Fibroblast of skin of back (primary cell): Measurements from ENCODE around the gene CACNA2D4.

Experiments used
- DNase-seq: peaks from one replicate; pipeline ENCODE4 v3.0.0-alpha.2; 2013

Gene CACNA2D4

DNA sequence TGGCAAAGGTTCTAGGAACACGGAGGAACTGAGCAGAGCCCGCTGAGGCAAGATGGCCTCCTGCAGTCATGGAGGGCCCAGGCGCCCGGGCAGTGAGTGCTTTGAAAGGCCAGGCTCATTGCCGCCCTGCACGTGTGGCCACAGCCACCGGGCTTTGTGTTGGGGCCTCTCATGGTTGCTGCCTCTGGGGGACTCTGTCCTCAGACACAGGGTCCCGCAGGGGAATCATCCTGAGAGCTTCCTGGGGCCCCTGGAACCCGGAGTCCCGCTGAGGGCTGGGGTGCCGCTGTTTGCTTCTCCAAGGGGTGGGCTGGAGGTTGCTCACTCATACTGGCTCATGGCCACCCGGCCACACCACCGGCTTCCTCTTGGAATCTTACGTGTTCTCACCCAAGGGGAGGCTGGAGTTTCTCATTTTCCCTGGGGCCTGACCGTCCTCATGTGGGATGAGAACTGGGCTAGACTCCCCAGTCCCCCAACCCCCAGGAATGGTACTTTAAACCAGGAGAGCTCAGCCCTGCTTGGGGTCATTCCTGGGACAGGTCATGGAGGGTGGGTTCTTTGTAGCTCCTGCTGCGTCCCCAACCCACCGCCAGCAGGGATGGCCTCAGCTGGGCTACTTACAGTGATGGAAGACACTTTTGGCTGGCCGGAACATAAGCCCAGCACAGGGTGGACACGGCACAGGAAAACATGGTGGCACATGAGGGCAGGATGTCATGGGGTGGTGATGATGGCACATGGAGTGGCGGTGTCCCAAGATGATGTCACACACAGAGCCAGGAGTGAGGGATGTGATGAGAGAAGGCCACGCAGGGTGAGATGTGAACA, 119.2 kb downstream of the CACNA2D4 start:
- no peak for DNase-seq

DNA sequence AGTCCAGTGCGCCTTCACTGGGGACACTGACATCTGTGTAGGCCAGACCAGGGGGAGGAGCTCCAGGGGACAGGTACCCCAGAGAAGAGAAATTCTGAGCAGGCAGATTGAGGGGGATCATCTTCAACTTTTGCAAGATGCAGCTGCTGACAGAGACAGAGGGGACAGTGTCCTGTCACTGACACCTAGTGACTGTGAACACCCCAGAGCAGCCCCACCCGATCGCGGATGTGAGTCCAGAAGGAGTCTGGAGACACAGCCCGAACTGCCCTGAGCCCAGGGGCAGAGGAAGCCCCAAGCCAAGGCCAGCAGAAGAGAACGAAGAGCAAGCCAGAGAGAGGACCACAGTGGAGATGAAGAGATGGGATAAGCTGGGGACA, 119.8 kb downstream of the CACNA2D4 start:
- DNase-seq: no peak

DNA sequence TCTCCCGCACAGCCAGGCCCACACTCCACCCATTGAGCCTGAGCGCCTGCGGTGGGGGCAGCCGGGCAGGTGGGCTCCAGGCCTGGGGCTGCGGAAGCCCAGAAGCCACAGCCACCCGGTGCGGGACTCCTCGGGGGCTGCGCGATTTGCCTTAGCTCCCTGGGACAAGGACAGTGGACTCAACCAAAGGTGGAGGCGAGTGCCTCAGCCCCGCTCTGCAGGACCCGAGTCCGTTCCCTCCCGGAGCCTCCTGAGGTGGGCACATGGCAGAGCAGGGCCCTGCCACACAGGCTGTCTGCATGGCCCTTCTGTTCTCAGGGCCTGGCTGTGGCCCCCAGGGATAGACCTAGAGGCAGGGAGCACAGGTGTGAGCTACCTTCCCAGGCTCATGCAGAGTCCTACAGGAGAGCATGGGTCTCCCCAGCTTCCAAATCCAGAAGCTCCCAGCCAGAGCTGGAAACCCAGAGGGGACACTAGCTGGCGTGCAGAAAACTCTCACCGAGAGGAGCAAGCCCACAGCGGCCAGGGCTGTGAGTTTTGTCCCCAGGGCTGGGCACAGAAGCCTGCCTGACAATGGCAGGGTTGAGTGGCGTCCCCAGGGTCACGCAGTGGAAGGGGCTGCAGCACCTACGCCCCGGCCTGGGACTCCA, 120.3 kb downstream of the CACNA2D4 start:
- no peak for DNase-seq

DNA sequence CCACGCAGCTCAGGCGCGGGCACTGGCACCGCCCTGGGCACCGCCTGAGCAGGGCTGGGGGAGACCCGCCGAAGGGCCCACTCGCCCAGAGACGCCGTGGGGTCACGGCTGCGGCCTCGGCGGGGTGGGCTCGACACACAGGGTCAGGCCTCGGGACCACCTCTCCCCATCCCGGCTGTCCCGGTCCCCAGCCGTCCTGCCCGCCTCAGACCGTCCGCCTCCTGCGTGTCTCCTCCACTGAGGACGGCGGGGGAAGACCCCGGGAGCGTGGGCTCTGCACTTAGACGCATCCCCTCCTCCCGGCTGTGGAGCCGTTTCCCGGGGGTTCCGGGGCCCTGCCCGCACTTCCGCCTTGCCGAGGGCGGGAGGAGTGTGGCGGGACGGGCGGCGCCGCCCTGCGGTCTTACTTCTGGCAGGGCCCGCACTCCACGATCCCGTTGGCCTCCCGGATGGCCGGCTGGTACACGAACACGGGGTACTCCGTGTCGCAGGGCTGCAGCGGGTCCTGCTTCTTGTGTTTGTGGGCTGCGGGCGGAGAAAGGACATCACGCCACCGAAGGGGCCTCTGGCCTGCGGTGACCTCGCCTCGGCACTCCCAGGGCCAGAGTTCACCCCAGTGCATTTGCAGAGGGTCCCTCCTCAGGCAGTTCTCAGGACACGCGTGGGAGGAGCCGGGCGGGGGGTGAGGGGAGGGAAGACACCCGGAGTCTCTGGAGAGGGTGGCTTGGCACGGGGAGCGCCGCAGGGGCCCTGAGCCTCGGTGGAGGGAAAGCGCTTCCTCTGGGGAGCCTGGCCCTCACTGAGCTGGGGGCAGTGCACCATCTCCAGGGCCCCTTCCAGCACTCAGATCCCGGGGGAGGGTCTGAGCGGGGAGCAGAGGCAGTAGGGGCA, 121.2 kb downstream of the CACNA2D4 start:
- DNase-seq: no peak

DNA sequence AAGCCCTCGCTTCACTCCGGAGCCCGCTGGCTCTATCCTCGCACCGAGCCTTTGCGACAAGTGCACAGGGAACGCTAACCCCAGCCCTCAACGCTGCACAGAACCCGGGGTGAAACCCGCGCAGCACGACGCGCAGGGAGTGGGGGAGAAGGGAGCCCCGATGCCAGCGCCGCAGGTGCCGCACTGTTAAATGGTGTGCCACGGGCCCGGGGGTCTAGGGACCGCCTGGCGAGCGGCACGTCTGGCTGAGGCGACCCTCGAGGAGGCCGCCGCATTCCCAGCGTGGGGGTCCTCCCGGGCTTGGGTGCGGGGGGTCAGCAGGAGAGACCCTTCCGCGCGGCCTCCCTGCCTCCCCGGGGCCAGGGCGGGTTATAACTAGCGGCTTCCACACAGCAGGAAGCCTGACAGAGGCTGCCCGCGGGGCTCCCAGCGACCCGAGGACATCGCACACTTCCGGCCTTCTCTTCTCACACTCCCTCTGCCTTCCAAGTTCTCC, 121.9 kb downstream of the CACNA2D4 start:
- DNase-seq: peak; percentile 34

DNA sequence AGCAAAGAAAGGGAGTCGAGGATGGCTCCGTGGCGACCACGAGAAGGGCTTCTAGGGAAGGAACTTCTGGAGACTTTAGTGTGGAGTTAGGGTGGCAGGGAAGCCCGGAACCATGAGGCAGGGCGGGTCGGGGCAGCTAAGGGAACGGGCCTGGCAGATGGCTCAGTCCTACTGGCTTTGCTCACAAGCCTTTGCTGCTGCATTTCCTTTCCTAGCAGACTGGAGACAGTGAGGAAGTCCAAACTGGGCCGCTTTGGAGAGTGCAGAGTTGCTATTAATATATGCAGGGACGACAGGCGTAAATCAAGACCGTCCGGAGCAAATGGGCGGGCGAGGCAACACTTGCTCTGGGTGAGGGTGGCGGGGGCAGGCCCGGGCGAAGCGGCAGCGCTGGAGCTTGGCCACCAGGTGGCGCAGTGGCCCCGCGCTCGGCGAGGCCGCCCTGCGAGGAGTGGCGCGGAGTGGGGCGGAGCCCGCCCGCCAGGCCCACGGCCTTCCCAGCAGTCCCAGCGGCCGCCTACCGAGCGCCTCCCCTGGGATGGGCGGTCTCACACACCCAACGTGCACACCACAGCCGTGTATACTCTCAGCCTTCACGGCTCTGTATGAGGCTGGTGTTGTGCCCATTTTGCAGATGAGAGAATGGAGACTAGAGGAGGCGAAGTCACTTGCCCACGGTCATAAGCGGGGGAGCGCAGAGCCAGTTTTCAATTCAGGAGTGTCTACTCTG, 122.5 kb downstream of the CACNA2D4 start:
- peak; percentile 89 for DNase-seq

DNA sequence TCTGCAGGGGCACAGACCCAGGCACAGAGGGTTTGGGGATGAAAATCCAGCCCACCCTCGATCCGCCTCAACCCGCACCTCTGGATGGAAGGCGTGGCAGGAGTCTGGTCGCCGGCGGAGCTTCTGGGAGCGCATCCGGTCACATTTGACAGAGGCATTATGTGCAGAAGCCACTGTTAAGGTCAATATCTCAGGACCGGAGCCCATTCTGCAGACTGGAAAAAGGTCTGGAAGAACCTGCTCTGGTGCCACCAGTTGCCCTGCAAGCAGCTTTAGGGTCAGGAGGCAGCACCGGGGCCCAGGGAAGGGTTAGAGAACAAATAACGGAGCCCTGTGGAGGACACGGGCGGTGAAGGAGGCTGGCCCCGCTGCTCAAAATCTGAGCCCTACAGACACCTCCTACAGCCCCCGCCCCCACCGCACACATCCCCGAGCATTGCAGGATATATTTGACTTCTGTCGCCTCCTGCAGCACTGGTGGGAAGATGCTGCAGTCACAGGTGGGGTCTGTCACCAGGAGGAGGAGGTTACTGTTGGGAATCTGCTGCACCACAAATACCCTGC, 123.1 kb downstream of the CACNA2D4 start:
- no peak for DNase-seq

DNA sequence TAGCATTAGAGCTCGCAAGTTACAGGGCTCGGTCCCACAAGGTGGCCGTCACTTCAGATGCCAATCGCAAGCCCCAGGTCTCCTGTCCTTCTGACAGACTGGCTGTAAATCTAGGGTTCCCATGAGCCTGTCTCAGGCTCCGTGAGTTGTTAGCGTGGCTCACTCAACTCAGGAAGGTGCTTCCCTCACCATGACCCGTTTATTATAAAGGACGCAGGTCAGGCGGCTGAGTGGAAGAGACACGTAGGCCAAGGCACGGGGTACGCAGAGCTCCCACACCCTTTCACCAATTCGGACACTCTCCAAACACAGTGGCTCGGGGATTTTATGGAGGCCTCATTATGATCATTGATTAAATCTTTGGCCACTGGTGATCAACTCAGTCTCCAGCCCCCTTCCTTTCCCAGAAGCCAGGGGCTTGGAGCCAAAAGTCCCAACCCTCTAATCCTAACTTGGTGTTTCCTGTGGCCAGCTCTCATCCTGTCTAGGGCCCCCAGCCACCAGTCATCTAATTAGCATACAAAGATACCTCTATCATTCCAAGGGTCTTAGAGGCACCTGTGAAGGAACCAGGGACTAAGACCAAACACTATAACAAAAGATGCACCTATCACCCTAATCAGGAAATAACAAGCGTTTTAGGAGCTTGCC, 123.9 kb downstream of the CACNA2D4 start:
- DNase-seq: no peak

DNA sequence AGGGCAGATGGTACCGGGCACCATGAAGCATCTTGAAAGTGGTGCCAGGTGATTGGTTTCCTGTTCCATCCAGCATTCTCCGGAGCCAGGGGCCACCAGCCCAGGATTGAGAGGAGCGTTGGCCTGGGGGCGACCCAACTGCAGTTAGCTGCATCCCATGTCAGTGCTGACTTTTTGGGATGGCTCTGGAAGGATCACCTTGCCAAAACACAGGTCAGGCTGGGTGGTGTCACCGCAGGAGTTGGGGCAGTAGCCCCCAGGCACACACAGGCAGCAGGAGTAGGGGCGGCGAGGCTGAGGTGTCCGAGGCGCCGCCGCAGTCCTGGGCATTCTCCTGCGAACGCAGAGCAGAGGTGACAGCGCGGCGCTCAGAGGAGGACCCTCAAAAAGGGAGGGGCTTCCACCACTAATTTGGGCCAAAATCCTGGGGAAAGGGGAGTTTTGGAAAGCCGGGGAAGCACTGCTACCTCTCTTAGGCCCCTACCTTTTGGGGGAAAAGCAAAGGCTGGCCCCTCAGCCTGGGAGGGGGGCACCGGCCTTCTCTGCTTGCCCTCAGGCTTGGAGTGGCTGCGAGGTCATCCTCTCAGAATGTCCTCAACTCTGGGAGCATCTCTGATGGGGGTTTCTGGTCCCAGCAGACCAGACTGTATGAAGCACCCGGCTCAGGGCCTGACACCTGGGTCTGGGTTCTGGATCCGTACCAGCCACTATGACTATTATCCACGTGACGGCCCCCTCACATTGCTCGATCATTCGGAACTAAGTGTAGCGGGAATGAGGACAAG, 124.8 kb downstream of the CACNA2D4 start:
- no peak for DNase-seq

DNA sequence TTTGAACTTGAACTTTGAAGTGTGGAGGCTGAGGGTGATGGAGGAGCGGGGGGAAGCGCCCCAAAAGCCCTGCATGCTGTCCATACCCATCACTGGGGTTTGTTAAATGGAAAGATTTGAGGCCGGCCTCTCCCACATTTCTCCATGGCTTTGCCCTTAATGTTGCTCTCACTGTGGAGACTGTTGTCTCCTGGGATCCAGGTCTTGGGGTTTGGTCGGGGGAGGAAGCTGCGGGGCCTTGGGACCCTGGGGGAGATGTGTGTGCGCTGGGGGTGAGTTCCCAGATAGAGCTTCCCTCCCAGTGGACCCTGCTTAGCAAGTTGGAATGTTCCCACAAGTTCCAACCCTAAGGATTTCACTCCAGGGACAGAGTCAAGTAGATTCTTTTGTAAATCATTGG, 126.0 kb downstream of the CACNA2D4 start:
- no peak for DNase-seq

DNA sequence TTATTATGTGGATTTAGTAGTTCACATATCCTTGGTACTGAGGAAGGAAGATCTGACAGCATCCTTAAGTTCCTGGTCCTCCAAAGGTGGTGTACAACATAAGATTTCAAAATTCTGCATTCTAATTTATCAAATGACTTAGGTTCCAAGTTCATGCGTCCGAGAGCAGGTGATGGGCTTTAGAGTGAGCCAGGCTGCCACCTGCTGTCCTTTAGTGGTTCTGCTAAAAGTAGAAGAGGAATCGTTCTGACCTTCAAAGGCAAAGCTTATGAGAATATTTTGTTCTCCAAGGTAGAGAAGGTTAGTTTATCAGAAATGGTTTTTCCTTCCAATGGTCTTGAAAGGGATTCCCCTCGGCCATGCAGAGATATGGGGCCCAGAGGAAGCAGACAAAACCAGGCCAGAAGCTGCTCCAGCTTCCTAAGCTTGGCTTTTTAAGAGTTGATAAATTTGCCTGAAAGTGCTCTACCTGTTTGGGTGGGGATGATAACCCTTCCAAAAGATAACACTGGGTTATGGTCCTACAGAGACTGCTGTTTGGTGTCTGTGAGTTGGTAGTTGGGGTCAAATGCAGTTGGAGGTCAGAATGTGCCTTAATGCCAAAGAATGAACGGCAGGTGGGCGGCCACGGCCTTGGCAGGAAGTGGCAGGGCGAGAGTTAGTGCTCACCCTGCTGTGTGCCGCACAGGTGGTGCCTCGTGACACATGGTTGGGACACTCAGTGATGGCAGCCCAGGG, 127.2 kb downstream of the CACNA2D4 start:
- peak; percentile 45 for DNase-seq

DNA sequence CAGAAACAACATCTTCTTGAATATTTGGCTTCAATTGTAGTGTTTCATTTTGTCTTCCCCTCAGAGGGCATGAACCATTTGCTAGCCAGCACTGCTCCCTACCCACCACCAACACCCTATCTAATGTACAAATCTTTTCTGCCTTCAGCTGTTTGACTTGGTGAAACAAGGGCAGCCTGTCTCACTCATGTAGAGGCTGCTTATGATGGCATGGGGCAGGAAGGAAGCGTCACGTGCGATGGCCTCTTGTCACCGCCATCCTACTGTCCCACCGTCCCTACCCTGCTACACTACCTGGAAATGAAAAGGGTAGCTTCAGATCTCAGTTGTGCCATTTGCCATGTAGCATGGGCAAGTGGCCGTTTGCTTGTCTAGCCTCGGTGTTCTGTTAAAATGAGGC, 128.0 kb downstream of the CACNA2D4 start:
- DNase-seq: no peak

DNA sequence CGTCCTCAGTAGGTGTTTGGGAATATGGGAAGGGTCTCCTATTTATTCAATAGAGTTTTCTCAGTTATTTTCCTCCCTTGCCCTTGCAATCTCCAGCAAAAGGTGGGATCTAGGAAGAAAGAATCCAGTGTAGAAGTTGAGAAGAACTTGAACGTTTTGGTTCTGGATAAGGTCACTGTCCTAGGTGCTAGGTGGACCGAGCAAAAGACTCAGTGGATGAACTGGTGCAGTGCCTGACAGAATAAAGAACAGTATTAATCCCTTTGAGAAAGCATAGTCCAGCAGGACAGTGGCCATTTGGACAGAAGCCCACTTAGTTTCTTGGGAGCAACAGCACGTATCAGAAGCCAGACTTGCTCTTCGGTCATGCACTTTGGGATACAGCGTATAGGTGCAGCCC, 130.7 kb downstream of the CACNA2D4 start:
- DNase-seq: no peak

DNA sequence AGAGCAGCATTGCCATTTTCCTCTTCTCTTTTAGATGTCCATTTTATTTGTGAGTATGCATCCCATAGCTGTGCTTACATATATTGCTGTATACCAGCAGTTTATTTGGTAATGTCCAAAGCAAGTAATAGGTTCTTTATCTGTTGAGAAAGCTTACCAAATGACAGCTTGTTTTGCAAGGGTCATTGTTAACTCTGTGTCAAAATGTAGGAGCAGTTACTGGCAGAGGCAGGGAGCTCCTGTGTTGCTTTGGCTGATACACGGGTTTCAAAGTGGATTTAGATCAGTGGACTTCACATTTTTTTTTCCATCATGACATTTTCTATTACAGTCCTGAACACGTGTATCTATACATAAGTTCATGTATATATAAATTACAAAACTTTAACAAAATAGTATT, 136.2 kb downstream of the CACNA2D4 start:
- DNase-seq: no peak

DNA sequence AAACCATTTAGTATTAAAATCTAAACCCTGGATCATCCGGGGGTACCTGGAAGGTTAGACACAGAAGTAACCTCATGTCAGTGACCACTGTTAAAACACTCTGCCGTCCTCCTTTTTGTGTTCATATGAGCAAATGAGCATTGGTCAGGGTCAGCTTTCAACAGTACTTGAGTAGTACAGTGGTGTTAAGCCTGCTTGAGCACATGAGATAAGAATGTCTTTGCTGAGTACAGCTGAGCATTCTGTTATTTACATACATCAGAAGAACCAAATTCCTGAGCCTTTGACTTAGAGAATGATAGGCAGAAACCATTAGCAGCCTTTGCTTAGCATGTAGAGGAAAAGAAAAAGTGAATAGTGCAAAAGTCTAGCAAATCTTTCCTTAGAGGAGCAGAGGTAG, 136.7 kb downstream of the CACNA2D4 start:
- peak; percentile 27 for DNase-seq

DNA sequence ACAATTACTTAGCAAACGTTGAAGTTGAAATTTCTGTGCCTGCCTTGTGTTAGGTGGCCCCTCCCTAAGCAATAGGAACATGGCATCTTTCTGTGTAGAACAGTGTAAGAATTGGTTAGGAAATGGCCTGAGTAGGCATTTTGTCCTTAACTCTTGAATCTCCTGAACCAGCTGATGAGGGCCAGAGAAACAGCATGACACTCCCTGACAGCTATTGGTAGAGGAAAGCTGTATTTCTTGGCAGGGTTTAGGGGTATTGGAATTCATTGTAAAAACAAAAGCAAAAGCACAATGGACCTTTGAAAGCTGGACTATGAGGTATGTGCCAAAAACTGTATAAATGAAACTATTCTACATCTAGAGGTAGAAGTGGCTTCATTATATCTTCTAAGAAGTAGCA, 138.7 kb downstream of the CACNA2D4 start:
- DNase-seq: peak; percentile 78

DNA sequence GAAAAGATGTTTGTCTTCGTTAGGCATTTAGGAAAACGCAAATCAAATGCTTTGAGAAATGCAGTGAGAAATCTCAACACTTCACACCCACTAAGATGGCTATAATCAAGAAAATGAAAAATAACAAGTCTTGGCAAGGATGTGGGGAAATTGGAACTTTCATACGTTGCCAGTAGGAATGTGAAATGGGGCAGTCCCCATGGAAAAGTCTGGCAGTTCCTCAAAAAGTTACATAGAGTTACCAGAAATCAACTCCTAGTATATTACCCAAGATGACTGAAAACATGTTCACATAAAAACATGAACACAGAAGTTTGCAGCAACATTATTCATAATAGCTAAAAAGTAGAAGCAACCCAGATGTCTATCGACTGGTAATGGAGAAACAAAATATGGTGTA, 139.5 kb downstream of the CACNA2D4 start:
- DNase-seq: peak; percentile 6

DNA sequence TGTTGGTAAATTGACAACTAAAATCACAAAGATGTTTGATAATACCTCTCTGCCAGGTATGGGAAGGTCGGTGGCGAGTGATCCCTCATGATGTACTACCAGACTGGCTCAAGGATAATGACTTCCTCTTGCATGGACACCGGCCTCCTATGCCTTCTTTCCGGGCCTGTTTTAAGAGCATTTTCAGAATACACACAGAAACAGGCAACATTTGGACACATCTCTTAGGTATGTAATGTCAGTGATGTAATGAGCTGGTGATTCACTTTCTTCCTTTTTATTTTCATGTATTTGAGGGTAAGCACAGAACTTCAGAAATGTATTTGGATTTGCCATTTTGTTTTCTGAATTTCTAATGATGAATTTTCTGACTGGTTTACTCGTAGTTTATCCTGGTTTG, 140.7 kb downstream of the CACNA2D4 start:
- DNase-seq: peak; percentile 87

DNA sequence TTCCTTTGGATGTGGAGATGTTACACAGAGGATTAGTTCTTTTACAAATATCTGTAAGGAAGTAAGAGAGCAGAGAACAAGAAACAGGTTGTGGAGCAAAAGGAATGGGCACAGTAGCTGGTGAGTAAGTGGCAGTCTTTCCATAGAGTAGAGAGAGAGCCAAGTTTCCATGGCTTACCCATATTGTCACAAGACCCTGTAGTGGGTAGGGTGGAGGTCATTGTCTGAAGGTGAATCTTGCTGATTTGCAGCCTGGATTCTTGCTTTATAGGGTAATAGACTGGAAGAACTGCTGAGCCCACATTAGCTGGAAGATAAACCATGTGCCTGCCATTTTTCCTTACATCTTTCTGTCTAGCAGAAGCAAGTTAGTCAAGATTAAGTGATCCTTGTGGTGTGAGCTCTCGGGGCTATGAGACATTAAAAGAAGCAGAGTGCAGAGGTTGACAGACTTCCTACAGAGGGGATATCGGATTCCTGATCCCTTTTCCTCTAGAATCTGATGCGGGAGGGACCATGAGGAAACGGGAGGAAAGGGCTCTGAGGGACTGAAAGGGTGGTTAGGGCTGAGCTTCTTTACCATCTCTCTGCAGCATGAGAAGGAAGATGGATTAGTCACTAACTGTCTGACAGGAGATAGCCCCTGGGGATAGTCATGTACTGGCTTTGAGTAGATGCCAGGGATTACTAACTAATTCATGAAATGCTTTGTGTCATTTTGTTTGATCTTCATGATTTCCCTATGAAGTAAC, 142.1 kb downstream of the CACNA2D4 start:
- DNase-seq: peak; percentile 94
